Natural killer cell (primary cell): ENCODE measurements around the gene SPTBN4. TPM values are rescaled to one million over a fixed set of nuclear protein-coding genes. Genes with fewer than 3 reads are reported as not detected.

Experiments
- ATAC-seq, 3 donors: fragments of 150-1000 bp in 2 of 3; fragments of 200-7000 bp in 1 of 3; cut with Tn5 transposase; 1 replicate in 1 of 3; 2 replicates in 2 of 3; pipeline ENCODE4 v1.10.0; 2021; ENCODE audit warnings: mild to moderate bottlenecking in 2 of 3, moderate library complexity in 2 of 3
- DNase-seq, 2 donors: peaks; one replicate each; pipeline versions ENCODE4 v3.0.0 to v3.0.0-alpha.2; 2013 to 2021; ENCODE audit warnings: mixed read lengths in 1 of 2
- H3K27ac ChIP-seq: one replicate; pipeline ENCODE4 v1.5.1; 2013; ENCODE audit warnings: mild to moderate bottlenecking, low read length
- H3K27me3 ChIP-seq: one replicate; pipeline ENCODE4 v1.6.1; 2013; ENCODE audit warnings: low read length; ENCODE audit not compliant: control insufficient read depth, insufficient read depth
- H3K36me3 ChIP-seq: one replicate; pipeline ENCODE4 v1.6.1; 2013; ENCODE audit warnings: low read length; ENCODE audit not compliant: control insufficient read depth, insufficient read depth
- H3K4me1 ChIP-seq: one replicate; pipeline ENCODE4 v1.6.1; 2013; ENCODE audit warnings: low read length; ENCODE audit not compliant: control insufficient read depth, insufficient read depth
- H3K4me3 ChIP-seq: one replicate; pipeline ENCODE4 v1.5.1; 2013; ENCODE audit warnings: low read length
- H3K9me3 ChIP-seq: one replicate; pipeline ENCODE4 v1.6.1; 2013; ENCODE audit warnings: low read length; ENCODE audit not compliant: control insufficient read depth, insufficient read depth
- H3K27ac Mint-ChIP-seq, 2 donors: one replicate each; pipeline ENCODE4 v1.8.0; 2022; ENCODE audit warnings: mild to moderate bottlenecking in 2 of 2, mixed read lengths in 2 of 2, moderate library complexity in 1 of 2
- H3K27me3 Mint-ChIP-seq, 2 donors: one replicate each; pipeline ENCODE4 v1.8.0; 2022; ENCODE audit warnings: low read depth in 2 of 2, mixed read lengths in 2 of 2
- H3K36me3 Mint-ChIP-seq: one replicate; pipeline ENCODE4 v1.8.0; 2022; ENCODE audit warnings: mixed read lengths
- H3K4me1 Mint-ChIP-seq, 2 donors: one replicate each; pipeline ENCODE4 v1.8.0; 2022; ENCODE audit warnings: mixed read lengths in 2 of 2
- H3K4me3 Mint-ChIP-seq: one replicate; pipeline ENCODE4 v1.8.0; 2022; ENCODE audit warnings: mild to moderate bottlenecking, moderate library complexity, mixed read lengths
- H3K9me3 Mint-ChIP-seq, 2 donors: one replicate each; pipeline ENCODE4 v1.8.0; 2022; ENCODE audit warnings: mixed read lengths in 2 of 2
- WGBS: methylation state at CpG from one replicate; pipeline ENCODE4 v1.1.7; 2013; ENCODE audit warnings: missing lambda C conversion rate; ENCODE audit not compliant: insufficient coverage; 5-methylcytosine and 5-hydroxymethylcytosine counted together
- intact Hi-C: fragments of 100-400 bp; cut with micrococcal nuclease; formaldehyde crosslinking; loops from one replicate; pipeline ENCODE4 v1.14.2; 2022
- total RNA-seq, 4 donors: library from RNA; stranded (reverse); fragments of 120-200 nt in 1 of 4; gene quantifications; one replicate each; pipeline versions ENCODE4 v1.2.3 to v1.2.4, GENCODE V29; 2013 to 2022
- TF ChIP-seq, protein P1 (sequence below): fragments of 200-600 bp; IDR thresholded peaks from one replicate; pipeline ENCODE4 v1.8.0; 2022; ENCODE audit warnings: antibody characterized with exemption

Gene SPTBN4
- total RNA-seq, 3 donors from 2014 or later (not counting 1 experiment from before 2014, with no cell fraction given): 0.16 to 0.63 (median 0.31) TPM

DNA sequence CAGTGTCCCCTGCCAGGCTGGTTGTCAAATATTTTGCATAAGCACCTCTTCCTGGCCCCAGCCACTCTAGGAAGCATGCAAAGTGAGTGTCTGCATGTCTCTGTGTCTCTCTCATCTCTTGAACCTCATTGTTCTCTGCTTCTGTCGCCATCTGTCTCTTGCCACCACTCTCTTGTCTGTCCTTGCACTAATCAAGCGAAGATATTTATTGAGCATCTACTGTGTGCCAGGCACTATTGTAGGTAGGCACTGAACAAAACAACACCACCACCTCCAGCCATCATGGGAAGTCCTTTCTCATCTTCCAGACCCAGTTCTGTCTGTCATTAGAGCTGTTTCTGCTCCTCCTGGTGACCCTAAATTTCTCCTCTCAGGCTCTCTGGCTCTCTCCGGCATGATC lies 57.9 kb downstream of the SPTBN4 start:
- H3K36me3 Mint-ChIP-seq: no peaks in the 10 kb centered on the region
- WGBS: 96% methylated on average over 3 of the region's 3 CpGs
- no peaks in the 10 kb centered on the region for H3K9me3 Mint-ChIP-seq
- no peaks in the 10 kb centered on the region for H3K9me3 ChIP-seq
- H3K4me3 Mint-ChIP-seq: no peak overlapping the region
- no peak overlapping the region for H3K4me3 ChIP-seq
- H3K27ac Mint-ChIP-seq: no peak overlapping the region
- H3K36me3 ChIP-seq: no peaks in the 10 kb centered on the region
- H3K27me3 Mint-ChIP-seq: peaks cover 5 to 26% of the 10 kb centered on the region in 2 donors
- H3K27ac ChIP-seq: no peak overlapping the region
- peaks cover 3 to 8% of the 10 kb centered on the region in 2 donors for H3K4me1 Mint-ChIP-seq
- no peak for DNase-seq
- H3K27me3 ChIP-seq: peaks cover 3% of the 10 kb centered on the region
- peaks cover 9% of the 10 kb centered on the region for H3K4me1 ChIP-seq
- ATAC-seq: no peak
- intact Hi-C loops: no loop called here
- TF ChIP-seq, protein P1, sequence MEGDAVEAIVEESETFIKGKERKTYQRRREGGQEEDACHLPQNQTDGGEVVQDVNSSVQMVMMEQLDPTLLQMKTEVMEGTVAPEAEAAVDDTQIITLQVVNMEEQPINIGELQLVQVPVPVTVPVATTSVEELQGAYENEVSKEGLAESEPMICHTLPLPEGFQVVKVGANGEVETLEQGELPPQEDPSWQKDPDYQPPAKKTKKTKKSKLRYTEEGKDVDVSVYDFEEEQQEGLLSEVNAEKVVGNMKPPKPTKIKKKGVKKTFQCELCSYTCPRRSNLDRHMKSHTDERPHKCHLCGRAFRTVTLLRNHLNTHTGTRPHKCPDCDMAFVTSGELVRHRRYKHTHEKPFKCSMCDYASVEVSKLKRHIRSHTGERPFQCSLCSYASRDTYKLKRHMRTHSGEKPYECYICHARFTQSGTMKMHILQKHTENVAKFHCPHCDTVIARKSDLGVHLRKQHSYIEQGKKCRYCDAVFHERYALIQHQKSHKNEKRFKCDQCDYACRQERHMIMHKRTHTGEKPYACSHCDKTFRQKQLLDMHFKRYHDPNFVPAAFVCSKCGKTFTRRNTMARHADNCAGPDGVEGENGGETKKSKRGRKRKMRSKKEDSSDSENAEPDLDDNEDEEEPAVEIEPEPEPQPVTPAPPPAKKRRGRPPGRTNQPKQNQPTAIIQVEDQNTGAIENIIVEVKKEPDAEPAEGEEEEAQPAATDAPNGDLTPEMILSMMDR: no peak

DNA sequence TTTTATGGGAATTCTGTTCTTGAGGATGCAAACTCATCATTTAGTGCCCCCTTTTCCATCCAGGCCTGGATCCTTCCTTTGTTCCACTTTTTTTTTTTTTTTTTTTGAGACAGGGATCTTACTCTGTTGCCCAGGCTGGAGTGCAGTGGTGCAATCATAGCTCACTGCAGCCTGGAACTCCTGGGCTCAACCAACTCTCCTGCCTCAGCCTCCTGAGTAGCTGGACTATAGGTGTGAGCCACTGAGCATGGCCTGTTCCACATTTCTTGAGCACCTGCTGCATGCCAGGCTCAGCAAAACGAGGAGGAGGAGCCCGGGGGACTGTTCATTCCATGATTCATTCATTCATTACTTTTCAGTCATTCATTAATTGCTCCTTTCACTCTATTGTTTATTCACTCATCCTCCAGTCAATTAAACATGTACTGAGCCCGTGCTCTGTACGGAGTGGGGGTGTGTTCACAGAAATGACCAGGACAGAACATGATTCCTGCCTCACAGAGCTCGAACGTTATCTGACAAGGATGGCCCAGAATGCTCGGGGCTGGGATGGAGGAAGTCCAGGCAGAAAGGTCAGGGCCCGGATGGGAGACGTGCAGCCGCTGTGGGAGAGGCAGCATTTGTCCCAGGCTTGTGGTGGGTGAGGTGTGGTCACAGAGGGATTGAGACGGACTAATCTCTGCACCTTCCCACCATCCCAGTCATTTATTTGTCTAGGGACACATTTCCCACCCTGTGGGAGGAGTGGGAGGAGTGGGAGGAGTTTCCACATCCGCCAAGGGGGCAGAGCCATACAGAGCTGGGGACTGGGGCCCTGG lies 58.6 kb downstream of the SPTBN4 start:
- WGBS: 76% methylated on average over 10 of the region's 12 CpGs
- intact Hi-C loops: no loop called here
- Histone ChIP-seq H3K4me3 (no peak overlapping the region), H3K36me3 (no peaks in the 10 kb centered on the region), H3K9me3 (no peaks in the 10 kb centered on the region), H3K27me3 (peaks cover 8% of the 10 kb centered on the region), H3K4me1 (peaks cover 15% of the 10 kb centered on the region), H3K27ac (no peak overlapping the region)
- TF ChIP-seq, protein P1: no peak
- Mint-ChIP-seq H3K36me3 (no peaks in the 10 kb centered on the region), H3K4me1 (peaks cover 5 to 14% of the 10 kb centered on the region in 2 donors), H3K9me3 (no peaks in the 10 kb centered on the region), H3K27me3 (peaks cover 5 to 22% of the 10 kb centered on the region in 2 donors), H3K27ac (no peak overlapping the region), H3K4me3 (no peak overlapping the region)
- no peak for DNase-seq
- no peak for ATAC-seq

DNA sequence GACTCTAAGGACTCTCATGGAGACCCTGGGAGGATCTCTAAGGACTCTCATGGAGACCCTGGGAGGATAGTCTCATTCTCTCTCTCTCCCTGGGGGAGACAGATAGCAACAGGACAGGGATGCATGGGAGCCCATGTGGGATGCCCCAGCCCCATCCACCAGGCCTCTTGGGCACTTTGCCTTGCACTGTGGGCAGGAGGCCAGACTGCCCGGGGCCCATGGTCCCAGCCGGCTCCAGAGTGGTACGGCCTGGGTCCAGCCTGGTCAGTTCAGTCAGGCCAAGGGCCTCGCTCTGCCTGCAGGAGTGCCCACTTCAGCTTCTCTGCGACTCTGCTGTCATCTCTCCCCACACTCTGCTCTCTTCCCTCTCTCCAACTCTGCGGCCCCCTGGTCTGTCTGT lies 61.3 kb downstream of the SPTBN4 start:
- H3K4me1 ChIP-seq: peaks cover 15% of the 10 kb centered on the region
- intact Hi-C loops: loop anchor here (2.0 kb wide), 1 partner anchor 77 kb away; no protein-coding TSS in a partner anchor
- WGBS: 93% methylated on average over 6 of the region's 6 CpGs
- no peaks in the 10 kb centered on the region for H3K36me3 ChIP-seq
- ATAC-seq (no peak), DNase-seq (no peak)
- Mint-ChIP-seq H3K9me3 (no peaks in the 10 kb centered on the region), H3K36me3 (no peaks in the 10 kb centered on the region), H3K4me3 (peak overlapping the region; percentile 17), H3K27me3 (peaks cover 18 to 29% of the 10 kb centered on the region in 2 donors), H3K4me1 (peaks cover 5 to 22% of the 10 kb centered on the region in 2 donors), H3K27ac (peak overlapping the region in 1 of 2 donors; percentile 15)
- H3K27ac ChIP-seq: no peak overlapping the region
- TF ChIP-seq, protein P1: no peak
- H3K4me3 ChIP-seq: no peak overlapping the region
- peaks cover 16% of the 10 kb centered on the region for H3K27me3 ChIP-seq
- H3K9me3 ChIP-seq: no peaks in the 10 kb centered on the region
